ENCODE measurements around the gene PINLYP. TPM values are rescaled to one million over a fixed set of nuclear protein-coding genes. Genes with fewer than 3 reads are reported as not detected.

PINLYP gene
- polyA plus RNA-seq, 1 donor from 2014 or later: not detected

DNA sequence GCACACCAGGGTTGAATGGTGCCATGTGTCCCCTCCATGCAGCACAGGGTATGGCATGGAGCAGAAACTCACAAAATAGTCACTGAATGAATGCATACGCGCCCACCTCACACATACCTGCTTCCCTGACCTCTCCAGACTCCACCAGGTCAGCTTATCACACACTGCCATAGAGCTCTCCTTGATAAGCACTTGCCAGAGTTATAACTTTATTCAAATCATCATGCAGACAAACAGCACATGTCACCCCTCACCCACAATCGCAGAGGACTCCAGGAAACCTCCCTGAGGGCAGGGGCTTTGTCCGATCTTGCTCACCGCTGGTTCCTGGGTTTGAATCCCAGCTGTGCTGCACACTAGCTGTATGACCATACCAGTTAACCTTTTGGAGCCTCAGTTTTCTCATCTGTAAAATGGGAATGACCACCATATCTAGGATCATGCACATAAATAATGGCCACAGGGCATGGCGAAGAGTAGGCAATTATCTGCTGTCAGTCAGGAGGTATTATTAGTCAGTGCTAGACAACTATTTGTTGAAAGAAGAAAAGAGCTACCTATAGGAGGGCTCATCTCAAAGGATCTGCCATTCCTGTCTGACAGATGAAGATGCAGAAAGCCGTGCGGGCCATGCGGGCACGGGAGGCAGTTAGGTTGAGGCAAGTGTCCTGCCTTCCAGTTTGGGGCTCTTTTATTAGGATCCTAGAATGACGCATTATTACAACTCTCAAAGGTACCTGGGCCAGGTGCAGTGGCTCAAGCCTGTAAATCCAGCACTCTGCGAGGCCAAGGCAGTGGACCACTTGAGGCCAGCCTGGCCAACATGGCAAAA, 14.2 kb upstream of the PINLYP start:
- Mint-ChIP-seq H3K27ac (peak overlapping the region; percentile 81 to 97 (median 91)), H3K9me3 (peaks cover 0 to 1% (median 0%) of the 10 kb centered on the region in 3 donors), H3K4me1 (peaks cover 21 to 35% (median 31%) of the 10 kb centered on the region in 3 donors)

GRCh38 chr19:43562226-43562697, 13.3 kb upstream of the PINLYP start:
- H3K36me3 Mint-ChIP-seq: peaks cover 15% of the 10 kb centered on the region
- peaks cover 25 to 38% (median 34%) of the 10 kb centered on the region in 3 donors for H3K4me1 Mint-ChIP-seq
- peaks cover 0 to 1% (median 0%) of the 10 kb centered on the region in 3 donors for H3K9me3 Mint-ChIP-seq
- peaks cover 2% of the 10 kb centered on the region for H3K27me3 Mint-ChIP-seq
- H3K27ac Mint-ChIP-seq: peak overlapping the region; percentile 81 to 97 (median 89)
- H3K4me3 Mint-ChIP-seq: peak overlapping the region; percentile 48 to 92 (median 76)

More for the DNA sequence above, 14.2 kb upstream of the PINLYP start:
- Mint-ChIP-seq H3K4me3 (peak overlapping the region in 2 of 4 donors; percentile 11 to 67), H3K36me3 (peaks cover 13% of the 10 kb centered on the region), H3K27me3 (peaks cover 2% of the 10 kb centered on the region)

DNA sequence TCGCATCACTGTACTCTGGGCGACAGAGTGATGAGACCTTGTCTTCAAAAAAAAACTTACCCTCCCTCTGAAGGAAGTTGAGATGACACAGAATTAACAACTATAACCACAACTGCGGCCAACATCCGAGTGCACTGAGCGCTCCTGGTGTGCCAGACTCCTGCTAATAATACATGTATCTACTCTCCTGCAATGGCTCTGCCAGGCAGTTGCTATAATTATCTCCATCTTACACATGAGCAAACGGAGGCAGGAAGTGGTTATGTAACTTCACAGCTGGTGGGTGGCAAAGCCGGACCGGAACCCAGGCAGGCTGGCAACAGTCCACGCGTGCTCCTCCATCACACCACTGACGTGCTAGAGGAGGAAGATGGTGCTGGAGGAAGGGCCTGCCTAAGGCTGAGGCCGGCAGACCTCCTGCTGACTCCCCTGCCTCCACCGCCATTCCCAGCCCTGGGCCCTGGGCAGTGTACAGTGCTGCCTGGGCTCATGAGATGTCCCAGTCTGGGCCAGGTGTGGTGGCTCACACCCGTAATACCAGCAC, 12.8 kb upstream of the PINLYP start:
- H3K36me3 Mint-ChIP-seq: peaks cover 13% of the 10 kb centered on the region
- peaks cover 25 to 38% (median 34%) of the 10 kb centered on the region in 3 donors for H3K4me1 Mint-ChIP-seq
- H3K27ac Mint-ChIP-seq: peak overlapping the region; percentile 81 to 97 (median 89)
- peaks cover 2% of the 10 kb centered on the region for H3K27me3 Mint-ChIP-seq
- H3K9me3 Mint-ChIP-seq: peaks cover 0 to 1% (median 0%) of the 10 kb centered on the region in 3 donors
- H3K4me3 Mint-ChIP-seq: peak overlapping the region; percentile 48 to 92 (median 76)

- peaks cover 0 to 1% (median 0%) of the 10 kb centered on the region in 3 donors for H3K9me3 Mint-ChIP-seq
- H3K4me1 Mint-ChIP-seq: peaks cover 25 to 38% (median 32%) of the 10 kb centered on the region in 3 donors
- peaks cover 11% of the 10 kb centered on the region for H3K36me3 Mint-ChIP-seq
- H3K4me3 Mint-ChIP-seq: peak overlapping the region in 2 of 4 donors; percentile 4 to 37
- peak overlapping the region; percentile 81 to 97 (median 89) for H3K27ac Mint-ChIP-seq
- peaks cover 2% of the 10 kb centered on the region for H3K27me3 Mint-ChIP-seq
Observed at GRCh38 chr19:43563816-43564457, 11.7 kb upstream of the PINLYP start.

GRCh38 chr19:43564800-43565199, 10.8 kb upstream of the PINLYP start:
- Mint-ChIP-seq H3K4me1 (peaks cover 26 to 39% (median 34%) of the 10 kb centered on the region in 3 donors), H3K36me3 (peaks cover 12% of the 10 kb centered on the region), H3K27ac (peak overlapping the region; percentile 72 to 81 (median 75)), H3K4me3 (peak overlapping the region in 2 of 4 donors; percentile 41 to 81), H3K9me3 (peaks cover 0 to 1% (median 0%) of the 10 kb centered on the region in 3 donors), H3K27me3 (peaks cover 2% of the 10 kb centered on the region)

DNA sequence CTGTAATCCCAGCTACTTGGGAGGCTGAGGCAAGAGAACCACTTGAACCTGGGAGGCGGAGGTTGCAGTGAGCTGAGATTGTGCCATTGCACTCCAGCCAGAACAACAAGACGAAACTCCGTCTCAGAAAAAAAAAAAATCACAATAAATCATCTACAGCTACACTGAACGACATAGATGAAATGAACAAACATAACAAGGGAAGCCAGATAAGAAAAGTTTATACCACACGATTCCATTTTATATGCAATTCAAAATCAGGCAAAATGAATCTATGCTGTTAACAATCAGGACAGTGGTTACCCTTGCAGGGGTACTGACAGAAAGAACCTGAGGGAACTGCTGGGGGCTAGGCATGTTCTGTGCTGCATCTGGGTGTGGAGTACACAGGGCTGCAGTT, 5.9 kb upstream of the PINLYP start:
- peak overlapping the region in 2 of 4 donors; percentile 34 to 55 for H3K4me3 Mint-ChIP-seq

GRCh38 chr19:43570174-43570791, 5.3 kb upstream of the PINLYP start:
- H3K4me1 Mint-ChIP-seq: peaks cover 15 to 23% (median 23%) of the 10 kb centered on the region in 3 donors
- peak overlapping the region in 2 of 3 donors; percentile 66 to 94 for H3K27ac Mint-ChIP-seq
- H3K27me3 Mint-ChIP-seq: no peaks in the 10 kb centered on the region
- peaks cover 3% of the 10 kb centered on the region for H3K36me3 Mint-ChIP-seq
- H3K4me3 Mint-ChIP-seq: peak overlapping the region in 3 of 4 donors; percentile 21 to 55 (median 34)
- H3K9me3 Mint-ChIP-seq: no peaks in the 10 kb centered on the region

More for the DNA sequence above, 5.9 kb upstream of the PINLYP start:
- Mint-ChIP-seq H3K27ac (peak overlapping the region in 2 of 3 donors; percentile 66 to 94), H3K27me3 (no peaks in the 10 kb centered on the region), H3K4me1 (peaks cover 11 to 24% (median 17%) of the 10 kb centered on the region in 3 donors), H3K9me3 (peaks cover 0 to 1% (median 0%) of the 10 kb centered on the region in 3 donors), H3K36me3 (peaks cover 3% of the 10 kb centered on the region)

GRCh38 chr19:43572171-43572588, 3.4 kb upstream of the PINLYP start:
- peaks cover 14 to 26% (median 22%) of the 10 kb centered on the region in 3 donors for H3K4me1 Mint-ChIP-seq
- H3K4me3 Mint-ChIP-seq: peak overlapping the region in 3 of 4 donors; percentile 23 to 60 (median 39)
- H3K9me3 Mint-ChIP-seq: no peaks in the 10 kb centered on the region
- H3K36me3 Mint-ChIP-seq: peaks cover 3% of the 10 kb centered on the region
- no peaks in the 10 kb centered on the region for H3K27me3 Mint-ChIP-seq
- peak overlapping the region in 2 of 3 donors; percentile 39 to 53 for H3K27ac Mint-ChIP-seq

DNA sequence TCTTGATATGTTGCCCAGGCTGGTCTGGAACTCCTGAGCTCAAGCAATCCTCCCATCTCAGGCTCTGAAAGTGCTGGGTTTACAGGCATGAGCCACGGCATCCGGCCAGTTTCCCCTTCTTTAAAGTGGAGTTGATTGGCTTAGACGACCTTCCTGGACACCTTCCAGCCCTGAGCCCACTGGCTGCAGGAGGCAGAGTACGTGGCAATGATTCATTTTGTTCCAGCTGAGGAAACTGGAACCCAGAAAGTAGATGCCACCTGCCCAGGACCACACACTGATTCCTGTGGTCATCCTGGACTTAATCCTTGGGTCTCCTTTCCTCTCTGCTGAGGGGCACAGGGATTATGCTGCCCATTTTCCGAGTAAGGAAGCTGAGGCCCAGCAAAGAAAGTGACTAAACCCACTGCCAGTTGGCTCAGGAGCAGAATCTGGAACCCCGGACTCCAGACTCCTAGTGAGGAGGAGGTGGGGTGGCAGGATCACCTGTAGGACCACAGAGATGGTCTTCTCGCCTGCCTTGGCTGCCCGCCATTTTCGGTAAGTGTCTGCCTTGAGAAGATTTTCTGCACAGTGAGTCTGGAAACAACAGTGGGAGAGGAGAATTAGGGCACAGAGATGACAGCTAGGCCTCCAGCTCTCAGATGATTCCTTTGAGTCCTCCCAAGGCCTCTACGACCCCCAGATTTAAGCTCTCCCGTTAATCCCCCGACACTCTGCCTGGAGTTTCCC, 1.0 kb upstream of the PINLYP start:
- Mint-ChIP-seq H3K27me3 (peaks cover 3% of the 10 kb centered on the region), H3K9me3 (no peaks in the 10 kb centered on the region), H3K4me3 (peak overlapping the region; percentile 93 to 99 (median 98)), H3K4me1 (peaks cover 16 to 25% (median 22%) of the 10 kb centered on the region in 3 donors), H3K36me3 (peaks cover 3% of the 10 kb centered on the region), H3K27ac (peak overlapping the region; percentile 97 to 99 (median 97))

- Mint-ChIP-seq H3K36me3 (peaks cover 2% of the 10 kb centered on the region), H3K27ac (peak overlapping the region in 2 of 3 donors; percentile 97 to 99), H3K9me3 (no peaks in the 10 kb centered on the region), H3K4me3 (peak overlapping the region; percentile 60 to 98 (median 96)), H3K27me3 (peaks cover 3% of the 10 kb centered on the region), H3K4me1 (peaks cover 11 to 16% (median 13%) of the 10 kb centered on the region in 3 donors)
Observed at GRCh38 chr19:43575955-43576878, 616 bp downstream of the PINLYP start.

DNA sequence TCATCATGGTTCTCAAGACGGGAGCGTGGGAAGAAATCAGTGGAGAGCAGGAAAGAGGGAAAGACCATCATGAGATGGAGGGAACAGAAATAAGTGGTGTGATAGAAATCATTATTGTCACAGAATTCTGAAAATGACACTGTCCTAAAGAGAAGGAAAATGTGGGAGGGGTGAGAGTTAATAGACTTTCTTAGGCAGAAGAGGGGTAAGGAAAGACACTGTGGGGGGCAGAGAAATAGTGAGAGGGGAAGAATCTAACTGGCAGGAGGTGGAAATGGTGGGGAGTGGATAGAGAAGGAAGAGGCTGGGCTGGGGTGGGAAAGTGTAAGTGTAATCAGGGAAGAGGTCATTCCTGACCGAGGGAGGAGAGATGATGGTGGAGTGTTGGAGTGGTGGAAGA, 3.2 kb downstream of the PINLYP start:
- H3K27me3 Mint-ChIP-seq: peaks cover 3% of the 10 kb centered on the region
- H3K4me1 Mint-ChIP-seq: peaks cover 10 to 16% (median 11%) of the 10 kb centered on the region in 3 donors
- H3K36me3 Mint-ChIP-seq: peaks cover 2% of the 10 kb centered on the region
- H3K9me3 Mint-ChIP-seq: no peaks in the 10 kb centered on the region
- H3K4me3 Mint-ChIP-seq: peak overlapping the region; percentile 30 to 70 (median 54)
- H3K27ac Mint-ChIP-seq: peak overlapping the region in 1 of 3 donors; percentile 50

DNA sequence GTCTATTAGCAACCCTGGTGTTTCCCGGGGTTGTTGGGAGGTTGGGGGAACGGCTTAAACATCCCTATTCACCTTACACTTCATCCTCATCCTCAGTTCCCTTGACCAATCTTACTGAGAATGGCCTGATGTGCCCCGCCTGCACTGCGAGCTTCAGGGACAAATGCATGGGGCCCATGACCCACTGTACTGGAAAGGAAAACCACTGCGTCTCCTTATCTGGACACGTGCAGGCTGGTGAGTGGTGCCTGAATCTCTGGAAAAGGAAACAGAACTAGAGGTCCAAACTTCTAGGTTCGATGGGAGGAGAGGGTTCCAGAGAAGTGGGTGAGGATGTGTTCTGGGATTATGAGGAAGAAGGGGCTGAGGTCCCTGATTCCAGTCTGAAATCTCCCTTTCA, 5.9 kb downstream of the PINLYP start:
- Mint-ChIP-seq H3K9me3 (no peaks in the 10 kb centered on the region), H3K27ac (peak overlapping the region in 1 of 3 donors; percentile 22), H3K27me3 (peaks cover 3% of the 10 kb centered on the region), H3K36me3 (peaks cover 6% of the 10 kb centered on the region), H3K4me1 (peaks cover 10 to 20% (median 15%) of the 10 kb centered on the region in 3 donors), H3K4me3 (peak overlapping the region in 1 of 4 donors; percentile 1)

DNA sequence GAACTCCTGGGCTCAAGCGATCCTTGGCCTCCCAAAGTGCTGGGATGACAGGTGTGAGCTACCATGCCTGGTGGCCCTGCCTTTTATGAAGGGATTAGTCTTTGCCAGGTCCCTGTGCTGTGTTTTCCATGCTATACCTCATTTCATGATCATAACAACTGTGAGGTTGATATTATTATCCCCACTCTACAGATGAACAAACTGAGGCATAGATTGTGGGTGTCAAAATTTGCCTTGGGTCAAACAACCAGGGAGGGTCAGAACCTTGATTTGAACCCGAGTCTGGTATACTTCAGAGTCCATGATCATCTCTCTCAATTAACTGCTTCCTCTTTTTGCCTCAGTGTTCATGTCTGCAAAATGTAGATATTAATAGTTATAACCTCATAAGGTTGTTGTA, 6.9 kb downstream of the PINLYP start:
- peaks cover 4% of the 10 kb centered on the region for H3K36me3 Mint-ChIP-seq
- peaks cover 3% of the 10 kb centered on the region for H3K27me3 Mint-ChIP-seq
- peak overlapping the region in 1 of 4 donors; percentile 78 for H3K4me3 Mint-ChIP-seq
- H3K9me3 Mint-ChIP-seq: no peaks in the 10 kb centered on the region
- peaks cover 10 to 20% (median 13%) of the 10 kb centered on the region in 3 donors for H3K4me1 Mint-ChIP-seq
- peak overlapping the region in 1 of 3 donors; percentile 28 for H3K27ac Mint-ChIP-seq
